Osteocyte (in vitro differentiated cells): Measurements from ENCODE around the gene GALNT3. TPM values are rescaled to one million over a fixed set of nuclear protein-coding genes. Genes with fewer than 3 reads are reported as not detected.

Experiments used
- DNase-seq: peaks from one replicate; pipeline ENCODE4 v3.0.0; 2021; ENCODE audit warnings: mixed read lengths; ENCODE audit not compliant: unreplicated experiment; ENCODE audit errors: extremely low spot score
- H3K27ac Mint-ChIP-seq: one replicate; pipeline ENCODE4 v1.8.0; 2021; ENCODE audit warnings: mild to moderate bottlenecking, mixed read lengths; ENCODE audit not compliant: unreplicated experiment
- H3K27me3 Mint-ChIP-seq: one replicate; pipeline ENCODE4 v1.8.0; 2021; ENCODE audit warnings: mixed read lengths; ENCODE audit not compliant: unreplicated experiment
- H3K36me3 Mint-ChIP-seq: one replicate; pipeline ENCODE4 v1.8.0; 2021; ENCODE audit warnings: mixed read lengths; ENCODE audit not compliant: unreplicated experiment
- H3K4me1 Mint-ChIP-seq: one replicate; pipeline ENCODE4 v1.8.0; 2021; ENCODE audit warnings: mixed read lengths; ENCODE audit not compliant: unreplicated experiment
- H3K4me3 Mint-ChIP-seq: one replicate; pipeline ENCODE4 v1.8.0; 2021; ENCODE audit warnings: mild to moderate bottlenecking, moderate library complexity, mixed read lengths; ENCODE audit not compliant: unreplicated experiment
- H3K9me3 Mint-ChIP-seq: one replicate; pipeline ENCODE4 v1.8.0; 2021; ENCODE audit warnings: mixed read lengths; ENCODE audit not compliant: unreplicated experiment
- CTCF ChIP-seq: fragments of 200-600 bp; sonication (generic); IDR thresholded peaks from 2 replicates; pipeline ENCODE4 v1.5.0; 2021; ENCODE audit warnings: antibody characterized with exemption, mild to moderate bottlenecking, moderate library complexity
- total RNA-seq: library from RNA; stranded (reverse); gene quantifications from 2 replicates; pipeline ENCODE4 v1.2.1, GENCODE V29; 2021

The GALNT3 gene
- total RNA-seq, 1 donor from 2014 or later: 3.0 TPM

DNA sequence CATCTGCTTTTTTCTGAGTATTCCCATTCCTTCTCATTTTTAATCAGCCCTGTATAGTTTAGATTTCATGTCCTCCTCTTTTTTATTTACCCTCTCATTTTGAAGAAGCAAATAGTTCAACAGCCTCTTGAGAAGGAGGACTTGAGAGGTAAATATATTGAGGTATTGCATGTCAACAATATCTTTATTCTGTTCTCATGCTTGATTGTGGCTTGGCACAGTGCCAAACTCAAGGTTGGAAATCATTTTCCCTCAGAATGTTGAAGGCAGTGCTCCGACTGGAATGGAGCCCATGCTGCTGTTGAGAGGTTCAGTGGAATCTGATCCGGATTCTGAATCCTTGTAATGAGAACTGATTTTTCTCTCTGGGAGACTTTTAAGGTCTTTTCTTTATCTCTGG, 31.0 kb upstream of the GALNT3 start:
- Mint-ChIP-seq H3K9me3 (no peaks in the 10 kb centered on the region), H3K27me3 (peaks cover 6% of the 10 kb centered on the region), H3K36me3 (no peaks in the 10 kb centered on the region), H3K4me1 (peaks cover 4% of the 10 kb centered on the region), H3K27ac (no peak overlapping the region), H3K4me3 (no peak overlapping the region)
- no peak for TF ChIP-seq CTCF
- DNase-seq: no peak

GRCh38 chr2:165820296-165820695, 26.2 kb upstream of the GALNT3 start:
- Mint-ChIP-seq H3K27me3 (peaks cover 6% of the 10 kb centered on the region), H3K36me3 (no peaks in the 10 kb centered on the region), H3K27ac (no peak overlapping the region), H3K9me3 (no peaks in the 10 kb centered on the region), H3K4me1 (peaks cover 2% of the 10 kb centered on the region), H3K4me3 (no peak overlapping the region)
- no peak for DNase-seq
- TF ChIP-seq CTCF: no peak

DNA sequence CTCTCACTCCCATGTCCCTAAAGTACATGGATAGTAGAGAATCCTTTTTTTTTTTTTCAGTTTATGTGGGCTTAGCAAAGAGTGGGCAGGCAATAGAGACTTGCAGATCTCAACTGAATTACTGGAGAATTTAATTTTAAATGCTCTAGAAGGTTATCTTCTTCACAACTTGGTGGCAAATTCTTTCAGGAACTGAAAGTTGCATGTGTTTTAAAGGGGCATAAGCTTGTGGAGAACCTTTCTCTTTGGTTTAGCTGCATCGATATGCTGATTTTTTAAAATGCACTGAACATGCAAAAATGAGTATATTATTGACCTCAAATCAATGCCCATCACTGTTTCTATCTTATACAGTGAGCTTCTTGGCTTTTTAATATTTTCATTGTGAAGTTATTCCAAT, 24.9 kb upstream of the GALNT3 start:
- no peaks in the 10 kb centered on the region for H3K4me1 Mint-ChIP-seq
- no peaks in the 10 kb centered on the region for H3K36me3 Mint-ChIP-seq
- TF ChIP-seq CTCF: no peak
- no peaks in the 10 kb centered on the region for H3K9me3 Mint-ChIP-seq
- no peak overlapping the region for H3K4me3 Mint-ChIP-seq
- H3K27me3 Mint-ChIP-seq: no peaks in the 10 kb centered on the region
- H3K27ac Mint-ChIP-seq: no peak overlapping the region
- no peak for DNase-seq

DNA sequence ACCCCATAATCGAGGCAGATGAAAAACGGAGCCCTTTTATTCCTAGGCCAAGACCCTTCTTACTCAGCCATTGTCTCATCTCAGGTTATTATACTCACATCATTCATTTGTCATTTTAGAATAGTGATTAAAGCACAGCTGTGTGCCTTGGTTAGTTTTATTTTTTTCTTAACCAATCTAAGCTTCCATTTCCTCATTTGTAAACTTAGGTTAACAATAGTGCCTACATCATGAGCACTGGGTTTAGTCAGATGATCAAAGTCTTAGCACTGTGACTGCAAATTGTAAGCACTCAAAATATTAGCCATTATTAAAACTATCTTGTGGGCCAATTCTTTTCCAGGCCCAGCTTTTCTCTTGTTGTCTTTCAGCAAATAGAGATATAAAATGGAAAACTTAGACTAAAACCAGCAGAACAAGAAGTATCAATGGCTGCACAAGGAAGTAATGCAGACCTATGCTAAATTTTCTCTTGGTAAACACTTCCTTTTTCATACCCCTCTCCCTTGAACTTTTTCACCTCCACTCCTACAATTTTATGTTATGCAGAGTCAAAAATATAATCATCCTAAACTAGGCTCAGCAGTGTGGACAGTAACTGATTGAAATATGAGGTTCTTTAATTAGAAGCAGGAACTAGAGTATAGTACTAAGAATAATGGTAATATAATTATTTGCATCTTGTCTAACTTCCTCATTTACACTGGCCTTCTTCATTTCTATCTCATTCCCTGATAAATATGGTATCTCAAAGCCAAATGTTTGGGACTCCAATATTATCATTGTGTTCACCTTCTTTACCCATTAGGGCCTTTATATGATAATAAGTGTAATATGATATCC, 21.5 kb upstream of the GALNT3 start:
- no peak for DNase-seq
- no peaks in the 10 kb centered on the region for H3K4me1 Mint-ChIP-seq
- no peak for TF ChIP-seq CTCF
- H3K4me3 Mint-ChIP-seq: no peak overlapping the region
- no peaks in the 10 kb centered on the region for H3K36me3 Mint-ChIP-seq
- H3K27me3 Mint-ChIP-seq: no peaks in the 10 kb centered on the region
- no peak overlapping the region for H3K27ac Mint-ChIP-seq
- no peaks in the 10 kb centered on the region for H3K9me3 Mint-ChIP-seq

DNA sequence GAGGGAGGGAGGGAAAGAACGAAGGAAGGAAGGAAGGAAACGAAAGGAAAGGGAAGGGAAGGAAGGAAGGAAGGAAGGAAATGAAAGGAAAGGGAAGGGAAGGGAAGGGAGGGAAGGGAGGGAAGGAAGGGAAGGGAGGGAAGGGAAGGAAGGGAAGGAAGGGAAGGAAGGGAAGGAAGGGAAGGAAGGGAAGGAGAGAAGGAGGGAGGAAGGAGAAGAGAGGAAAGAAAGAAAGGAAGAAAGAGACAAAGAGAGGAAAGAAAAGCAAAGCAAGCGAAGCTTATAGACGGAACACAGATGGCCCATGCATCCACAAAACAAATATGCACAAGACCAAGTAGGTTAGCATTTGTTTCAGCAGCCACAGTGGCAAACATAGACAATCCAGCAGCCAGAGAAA, 20.4 kb upstream of the GALNT3 start:
- DNase-seq: no peak
- Mint-ChIP-seq H3K27ac (no peak overlapping the region), H3K4me3 (no peak overlapping the region), H3K27me3 (no peaks in the 10 kb centered on the region), H3K9me3 (no peaks in the 10 kb centered on the region), H3K36me3 (no peaks in the 10 kb centered on the region), H3K4me1 (no peaks in the 10 kb centered on the region)
- no peak for TF ChIP-seq CTCF
